PC-9 (cell line): ENCODE data around the gene CAMTA1.

Experiments
- CTCF ChIP-seq: fragments of 200-600 bp; sonication (generic); conservative IDR thresholded peaks from 2 replicates; pipeline ENCODE4 v1.6.1; 2017; ENCODE audit warnings: mixed run types, antibody characterized with exemption, mild to moderate bottlenecking, moderate library complexity
- EZH2 ChIP-seq: fragments of 200-600 bp; sonication (generic); IDR thresholded peaks from 2 replicates; pipeline ENCODE4 v1.8.0; 2017; ENCODE audit warnings: antibody characterized with exemption, low read depth

DNA sequence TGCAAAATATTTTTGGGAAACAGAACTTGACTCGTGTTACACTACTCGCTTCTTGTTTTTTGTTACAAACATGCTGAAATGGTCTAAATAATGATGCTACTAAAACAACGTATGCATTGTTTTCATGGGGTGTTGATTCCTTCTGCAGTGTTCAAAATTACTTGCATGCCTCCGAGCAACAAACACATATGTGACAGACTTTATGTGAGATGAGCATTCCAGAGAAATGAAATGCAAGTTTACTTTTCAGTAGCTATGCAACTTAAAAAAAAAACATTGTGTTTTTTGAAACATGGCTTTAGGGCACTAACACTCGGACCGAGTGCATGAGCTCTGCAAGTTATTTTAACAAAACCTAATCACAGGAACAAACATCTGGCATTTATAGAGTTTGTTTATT, 84.8 kb downstream of the CAMTA1 start:
- TF ChIP-seq EZH2 = no peak
- no peak for TF ChIP-seq CTCF
